ENCODE data around the gene CA14.

CA14 gene

GRCh38 chr1:150281758-150282557 lies 24.4 kb downstream of the CA14 start, which contains the start of gene CIART:
Gene CIART (plus strand): TSS chr1:150282554. CDS start chr1:150283268, 714 bp downstream.
- Histone ChIP-seq H3K36me3 (no peaks in the 10 kb centered on the region), H4K20me1 (no peaks in the 10 kb centered on the region), H3K4me3 (peak within 1 kb of the TSS in 9 of 10 experiments; percentile 1 to 56 (median 38); a peak in 15 of 20 replicates), H3K4me2 (peak within 1 kb of the TSS; percentile 48 to 85 (median 73)), H3K4me1 (peaks cover 7 to 13% (median 9%) of the 10 kb centered on the region in 10 experiments; a peak in 16 of 20 replicates), H3K27ac (peak within 1 kb of the TSS in 8 of 11 experiments; percentile 6 to 47 (median 34); a peak in 9 of 22 replicates), H3K9me3 (replicated peaks in 1 of 11) (peaks cover 0 to 4% (median 0%) of the 10 kb centered on the region in 11 experiments; a peak in 1 of 22 replicates), H3K27me3 (peaks cover 7 to 17% (median 12%) of the 10 kb centered on the region in 11 experiments; a peak in 18 of 22 replicates), H3K9ac (peak within 1 kb of the TSS; percentile 8 to 73 (median 62); a peak in 20 of 22 replicates)
- TF ChIP-seq Cebpa-rat (IDR thresholded peaks at IDR 0.05) = no peak

- Histone ChIP-seq H3K4me3 (no peak overlapping the region), H3K27ac (no peak overlapping the region), H3K27me3 (peaks cover 7 to 17% (median 12%) of the 10 kb centered on the region in 11 experiments; a peak in 18 of 22 replicates), H3K4me1 (peaks cover 7 to 13% (median 9%) of the 10 kb centered on the region in 10 experiments; a peak in 16 of 20 replicates), H3K9ac (no peak overlapping the region), H3K36me3 (no peaks in the 10 kb centered on the region), H3K4me2 (no peak overlapping the region), H4K20me1 (no peaks in the 10 kb centered on the region), H3K9me3 (replicated peaks in 1 of 11) (peaks cover 0 to 4% (median 0%) of the 10 kb centered on the region in 11 experiments; a peak in 1 of 22 replicates)
- no peak for TF ChIP-seq Cebpa-rat (IDR thresholded peaks at IDR 0.05)
Measured at GRCh38 chr1:150282558-150282958, 25.0 kb downstream of the CA14 start.

- Histone ChIP-seq H3K4me3 (no peak overlapping the region), H3K9me3 (replicated peaks in 1 of 11) (peaks cover 0 to 4% (median 0%) of the 10 kb centered on the region in 11 experiments; a peak in 1 of 22 replicates), H3K4me1 (peaks cover 7 to 13% (median 9%) of the 10 kb centered on the region in 10 experiments; a peak in 16 of 20 replicates), H3K27ac (no peak overlapping the region), H3K4me2 (no peak overlapping the region), H4K20me1 (no peaks in the 10 kb centered on the region), H3K9ac (no peak overlapping the region), H3K36me3 (no peaks in the 10 kb centered on the region), H3K27me3 (peaks cover 7 to 17% (median 12%) of the 10 kb centered on the region in 11 experiments; a peak in 18 of 22 replicates)
- TF ChIP-seq Cebpa-rat (IDR thresholded peaks at IDR 0.05) = no peak
Measured at GRCh38 chr1:150283260-150283659, 25.7 kb downstream of the CA14 start.

GRCh38 chr1:150288382-150288781 lies 30.8 kb downstream of the CA14 start:
- no peaks in the 10 kb centered on the region for H3K36me3 ChIP-seq
- no peak overlapping the region for H3K9ac ChIP-seq
- no peaks in the 10 kb centered on the region for H3K9me3 ChIP-seq (replicated peaks in 1 of 11)
- H3K27ac ChIP-seq = no peak overlapping the region
- no peaks in the 10 kb centered on the region for H4K20me1 ChIP-seq
- H3K4me3 ChIP-seq = no peak overlapping the region
- H3K4me2 ChIP-seq = no peak overlapping the region
- no peak for TF ChIP-seq Cebpa-rat (IDR thresholded peaks at IDR 0.05)
- H3K4me1 ChIP-seq = peaks cover 5 to 10% (median 8%) of the 10 kb centered on the region in 10 experiments
- no peaks in the 10 kb centered on the region for H3K27me3 ChIP-seq

- H3K4me1 ChIP-seq = peaks cover 5 to 12% (median 9%) of the 10 kb centered on the region in 10 experiments
- H3K27ac ChIP-seq = no peak overlapping the region
- no peak overlapping the region for H3K4me2 ChIP-seq
- no peak for TF ChIP-seq Cebpa-rat (IDR thresholded peaks at IDR 0.05)
- H3K9me3 ChIP-seq (replicated peaks in 1 of 11) = no peaks in the 10 kb centered on the region
- no peaks in the 10 kb centered on the region for H3K36me3 ChIP-seq
- H3K27me3 ChIP-seq = no peaks in the 10 kb centered on the region
- H4K20me1 ChIP-seq = no peaks in the 10 kb centered on the region
- no peak overlapping the region for H3K9ac ChIP-seq
- H3K4me3 ChIP-seq = no peak overlapping the region
Measured at GRCh38 chr1:150288822-150289221, 31.2 kb downstream of the CA14 start.

- no peaks in the 10 kb centered on the region for H3K9me3 ChIP-seq (replicated peaks in 1 of 11)
- peaks cover 26 to 35% (median 31%) of the 10 kb centered on the region in 10 experiments for H3K4me1 ChIP-seq
- peak within 1 kb of the TSS; percentile 80 to 94 (median 90) for H3K4me2 ChIP-seq
- H4K20me1 ChIP-seq = peaks cover 0 to 9% (median 0%) of the 10 kb centered on the region in 11 experiments; a peak in 2 of 22 replicates
- H3K27me3 ChIP-seq = no peaks in the 10 kb centered on the region
- H3K4me3 ChIP-seq = peak within 1 kb of the TSS; percentile 68 to 83 (median 72)
- peak within 1 kb of the TSS; percentile 75 to 95 (median 82) for H3K27ac ChIP-seq
- TF ChIP-seq Cebpa-rat (IDR thresholded peaks at IDR 0.05) = no peak; a peak in 2 of 22 replicates
- peak within 1 kb of the TSS; percentile 73 to 86 (median 80) for H3K9ac ChIP-seq
- peaks cover 12 to 40% (median 32%) of the 10 kb centered on the region in 11 experiments for H3K36me3 ChIP-seq
Measured at GRCh38 chr1:150293433-150294253, 36.1 kb downstream of the CA14 start, which contains the start of gene MRPS21. Gene MRPS21 (plus strand): TSS chr1:150293861. CDS start chr1:150294367, 506 bp downstream.

GRCh38 chr1:150295476-150295875 lies 37.9 kb downstream of the CA14 start:
- Histone ChIP-seq H3K9me3 (replicated peaks in 1 of 11) (no peaks in the 10 kb centered on the region), H3K4me3 (no peak overlapping the region), H3K27ac (no peak overlapping the region), H4K20me1 (peaks cover 0 to 9% (median 0%) of the 10 kb centered on the region in 11 experiments; a peak in 2 of 22 replicates), H3K4me1 (peaks cover 26 to 35% (median 31%) of the 10 kb centered on the region in 10 experiments), H3K36me3 (peaks cover 30 to 58% (median 50%) of the 10 kb centered on the region in 11 experiments), H3K9ac (0 out of 22 replicates have a peak overlapping the region, but pooled peaks of 2 of the 11 experiments have one; percentile 17 to 38), H3K4me2 (peak overlapping the region; percentile 13 to 94 (median 86); a peak in 13 of 22 replicates), H3K27me3 (no peaks in the 10 kb centered on the region)
- TF ChIP-seq Cebpa-rat (IDR thresholded peaks at IDR 0.05) = no peak

- Histone ChIP-seq H3K4me2 (no peak overlapping the region), H3K27ac (no peak overlapping the region), H3K27me3 (no peaks in the 10 kb centered on the region), H3K4me3 (no peak overlapping the region), H3K9me3 (replicated peaks in 1 of 11) (no peaks in the 10 kb centered on the region), H3K36me3 (peaks cover 70 to 100% (median 88%) of the 10 kb centered on the region in 11 experiments), H3K9ac (no peak overlapping the region), H3K4me1 (peaks cover 9 to 21% (median 15%) of the 10 kb centered on the region in 10 experiments; a peak in 19 of 20 replicates), H4K20me1 (peaks cover 0 to 9% (median 0%) of the 10 kb centered on the region in 11 experiments; a peak in 3 of 22 replicates)
- no peak for TF ChIP-seq Cebpa-rat (IDR thresholded peaks at IDR 0.05)
Measured at GRCh38 chr1:150299716-150300115, 42.1 kb downstream of the CA14 start.

Measured in BLaER1 treated with 17β-estradiol and CSF1 and Interleukin-3, amounts not matched to agents 10 nM and 100 nM (cell line).